Sciatic nerve (tissue), 2 donors: ENCODE data around the gene ADGRD2. TPM values are rescaled to one million over a fixed set of nuclear protein-coding genes. Genes with fewer than 3 reads are reported as not detected.

Experiments used
- ATAC-seq: fragments of 200-7000 bp; cut with Tn5 transposase; one replicate; pipeline ENCODE4 v1.9.1; 2020; ENCODE audit warnings: mild to moderate bottlenecking, moderate library complexity
- DNase-seq: peaks from one replicate; pipeline ENCODE4 v3.0.0-alpha.2; 2020; ENCODE audit warnings: low spot score
- intact Hi-C: fragments of 100-400 bp; cut with DNase I; formaldehyde crosslinking; loops from one replicate; pipeline ENCODE4 v1.14.2; 2022
- total RNA-seq: library from RNA; stranded (reverse); fragmentation: NEBNext Ultra II Directional; extraction: Animal tissue kit (Norgen Biotek cat#: 25700); gene quantifications from one replicate; pipeline ENCODE4 v1.2.1, GENCODE V29; 2021
- donor health status: DM: no; HTN: no; CAD: no.
- donor health status: DM: no; HTN: no; CAD: no.

ADGRD2 gene
- total RNA-seq, 1 donor from 2014 or later, result not detected

GRCh38 chr9:124520206-124520596, 70.0 kb downstream of the ADGRD2 start:
- ATAC-seq (peak; percentile 57), DNase-seq (no peak)
- intact Hi-C loops, result no loop called here

GRCh38 chr9:124521142-124521541, 70.9 kb downstream of the ADGRD2 start:
- ATAC-seq, result no peak
- intact Hi-C loops, result no loop called here
- no peak for DNase-seq

DNA sequence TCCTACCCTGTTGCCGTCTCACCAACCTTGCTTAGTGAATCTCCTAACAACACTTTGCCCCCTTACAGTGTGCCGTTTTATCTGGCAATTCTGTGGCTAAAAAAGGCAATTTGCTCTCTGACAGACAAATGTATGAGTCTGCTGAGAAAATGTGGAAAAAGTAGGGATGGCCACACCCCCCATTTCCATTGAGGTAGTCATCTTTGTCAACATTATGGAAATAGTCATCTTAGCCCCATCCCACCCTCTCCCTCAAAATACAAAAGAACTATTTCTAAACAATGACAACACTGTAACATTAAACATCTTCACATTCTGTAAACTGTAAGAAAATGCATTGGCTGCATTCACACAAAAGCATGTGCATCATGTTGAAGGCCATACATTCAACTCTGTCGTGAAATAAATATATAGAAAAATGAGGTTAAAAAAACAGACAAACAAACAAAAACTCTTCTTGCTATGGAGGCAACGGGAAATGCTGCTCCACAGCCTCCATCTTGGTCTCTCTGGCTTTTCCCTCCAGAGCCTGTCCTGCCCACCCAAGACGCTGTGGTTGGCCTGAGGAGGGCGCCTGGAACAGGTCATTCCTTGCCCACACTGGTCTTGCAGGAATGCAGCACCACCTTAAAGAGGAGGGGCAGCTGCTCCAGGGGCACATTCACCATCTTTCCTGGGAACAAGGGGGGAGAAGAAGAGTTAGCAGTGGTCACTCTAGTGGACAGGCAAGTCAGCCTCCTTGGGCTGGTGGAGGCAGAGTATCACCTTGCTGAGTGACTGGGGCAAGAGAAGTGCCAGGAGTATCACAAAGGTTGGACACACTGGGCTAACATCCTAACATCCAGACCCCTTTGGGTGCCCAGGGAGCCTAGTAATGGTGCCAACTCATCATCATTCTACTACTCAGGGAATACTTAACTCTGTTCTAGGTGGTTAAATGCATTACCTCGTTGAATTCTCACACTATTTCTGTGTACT, 72.2 kb downstream of the ADGRD2 start:
- DNase-seq (no peak), ATAC-seq (no peak)
- intact Hi-C loops, result no loop called here

GRCh38 chr9:124526174-124526573, 75.9 kb downstream of the ADGRD2 start:
- intact Hi-C loops, result no loop called here
- DNase-seq (no peak), ATAC-seq (no peak)

GRCh38 chr9:124527781-124528180, 77.5 kb downstream of the ADGRD2 start:
- intact Hi-C loops, result no loop called here
- no peak for ATAC-seq

More at GRCh38 chr9:124527781-124528180, 77.5 kb downstream of the ADGRD2 start:
- no peak for DNase-seq

Other genes starting within 250 kb of the ADGRD2 start
- gene NEK6, start 192.5 kb upstream of the ADGRD2 start, total RNA-seq, result 103 TPM
- gene PSMB7, start 35.0 kb upstream of the ADGRD2 start, total RNA-seq, result 87.6 TPM
- not detected for gene NR5A1, start 56.9 kb downstream of the ADGRD2 start, total RNA-seq